ENCODE data around the gene FLYWCH2.

FLYWCH2 gene

GRCh38 chr16:2854700-2855309 lies 28.2 kb upstream of the FLYWCH2 start:
- peak; percentile 27 for DNase-seq

- no peak for DNase-seq
Measured at GRCh38 chr16:2855536-2855935, 27.5 kb upstream of the FLYWCH2 start.

GRCh38 chr16:2856061-2856670 lies 26.8 kb upstream of the FLYWCH2 start:
- DNase-seq, result peak; percentile 67

- no peak for DNase-seq
Measured at GRCh38 chr16:2856686-2857450, 26.1 kb upstream of the FLYWCH2 start.

GRCh38 chr16:2857451-2858244 lies 25.4 kb upstream of the FLYWCH2 start, which contains the start of gene PRSS22:
PRSS22 (minus strand) TSS chr16:2858170; CDS start chr16:2858104, 66 bp downstream.
- peak; percentile 81 for DNase-seq

GRCh38 chr16:2858245-2859025 lies 24.6 kb upstream of the FLYWCH2 start:
- peak; percentile 95 for DNase-seq

GRCh38 chr16:2859686-2860265 lies 23.2 kb upstream of the FLYWCH2 start:
- no peak for DNase-seq

GRCh38 chr16:2860826-2861567 lies 22.0 kb upstream of the FLYWCH2 start:
- no peak for DNase-seq

GRCh38 chr16:2865651-2866050 lies 17.4 kb upstream of the FLYWCH2 start:
- no peak for DNase-seq

- DNase-seq, result no peak
Measured at GRCh38 chr16:2866431-2866830, 16.6 kb upstream of the FLYWCH2 start.

- no peak for DNase-seq
Measured at GRCh38 chr16:2867661-2867986, 15.4 kb upstream of the FLYWCH2 start.

GRCh38 chr16:2867987-2868789 lies 14.8 kb upstream of the FLYWCH2 start:
- DNase-seq, result peak; percentile 91

- no peak for DNase-seq
Measured at GRCh38 chr16:2871926-2872325, 11.1 kb upstream of the FLYWCH2 start.

GRCh38 chr16:2874032-2874911 lies 8.7 kb upstream of the FLYWCH2 start:
- no peak for DNase-seq

- DNase-seq, result peak; percentile 82
Measured at GRCh38 chr16:2874912-2875362, 8.1 kb upstream of the FLYWCH2 start.

GRCh38 chr16:2879854-2880508 lies 3.0 kb upstream of the FLYWCH2 start:
- no peak for DNase-seq

GRCh38 chr16:2881783-2882649 lies 999 bp upstream of the FLYWCH2 start:
- peak; percentile 69 for DNase-seq

- peak; percentile 46 for DNase-seq
Measured at GRCh38 chr16:2883458-2883908, 468 bp downstream of the FLYWCH2 start.

Data from DMS53 (cell line).